ENCODE measurements around the gene E2F8.

Gene E2F8

GRCh38 chr11:19218216-19218615 is 22.5 kb downstream of the E2F8 start:
- no peak for DNase-seq

DNA sequence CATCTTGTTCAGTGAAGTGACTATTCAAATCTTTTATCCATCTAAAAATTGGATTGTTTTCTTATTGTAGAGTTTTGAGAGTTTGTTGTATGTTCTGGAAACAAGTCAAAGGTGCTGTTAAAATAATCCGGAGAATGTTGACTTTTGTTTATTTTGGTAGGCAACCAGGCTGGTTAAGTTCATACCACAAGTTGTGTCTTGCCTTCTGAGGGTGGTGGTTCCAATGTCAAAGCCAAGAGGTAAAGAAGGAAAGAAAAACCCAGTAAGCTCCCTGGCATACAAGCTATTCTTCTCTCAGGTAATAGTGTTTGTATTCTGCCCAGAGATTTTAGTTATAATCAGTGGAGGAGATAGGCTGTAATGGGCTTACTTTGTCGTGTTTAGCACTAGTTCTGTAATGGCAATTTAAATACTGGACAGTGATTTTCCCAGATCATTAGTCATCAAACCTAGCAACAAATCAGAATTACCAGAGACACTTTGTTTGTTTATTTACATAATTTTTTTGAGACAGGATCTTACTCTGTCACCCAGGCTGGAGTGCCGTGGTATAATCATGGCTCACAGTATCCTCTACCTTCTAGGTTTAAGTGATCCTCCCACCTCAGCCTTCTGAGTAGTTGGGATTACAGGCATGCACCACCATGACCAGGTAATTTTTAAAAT is 23.9 kb downstream of the E2F8 start:
- DNase-seq, result no peak

GRCh38 chr11:19216021-19216420 is 24.7 kb downstream of the E2F8 start:
- DNase-seq, result no peak

GRCh38 chr11:19209617-19210370 is 31.0 kb downstream of the E2F8 start:
- DNase-seq, result no peak

DNA sequence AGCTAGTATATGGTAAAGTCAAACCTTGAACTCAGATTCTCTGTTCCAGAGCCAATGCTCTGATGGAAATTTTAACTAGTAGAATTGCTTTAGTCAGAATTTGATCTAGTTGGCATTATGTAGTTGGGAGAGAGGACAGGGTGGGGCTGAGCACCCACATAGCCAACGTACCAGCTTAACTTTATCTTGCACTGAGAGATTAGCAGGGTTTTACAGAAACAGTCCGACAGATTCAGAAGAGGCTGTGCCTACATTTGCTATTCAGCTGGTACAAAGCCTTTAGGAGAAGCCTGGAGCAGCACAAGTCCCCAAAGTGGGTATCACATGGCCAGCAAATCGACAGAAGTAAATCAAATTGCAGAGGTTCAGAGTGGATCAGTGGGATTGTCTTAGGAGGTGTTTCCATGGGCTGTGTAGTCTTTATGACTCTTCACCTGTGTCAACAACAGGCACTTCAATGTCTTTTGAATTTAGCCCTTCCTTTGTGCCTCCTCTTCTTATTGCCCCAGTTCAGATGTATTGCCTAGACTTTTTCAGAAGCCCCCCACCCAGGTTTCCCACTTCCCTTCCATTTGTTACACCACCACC is 31.7 kb downstream of the E2F8 start:
- DNase-seq, result no peak

DNA sequence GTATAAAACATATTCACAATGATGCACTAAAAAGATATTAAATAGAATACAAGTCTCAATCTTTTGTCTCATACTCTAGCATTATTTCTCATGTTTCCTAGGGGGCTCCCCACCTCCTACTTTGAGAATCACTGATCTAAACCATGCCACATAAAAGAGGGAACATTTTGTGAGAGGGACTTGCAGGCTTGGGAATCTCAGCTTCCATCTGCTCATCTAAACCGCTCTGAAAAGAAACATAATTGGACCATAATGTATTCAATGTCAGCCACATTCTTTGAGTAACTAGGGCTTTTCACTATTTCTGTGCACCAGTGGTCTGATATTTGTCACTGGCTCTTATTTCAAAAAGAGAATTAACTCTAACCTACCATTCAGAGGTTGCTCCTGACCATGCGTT is 32.6 kb downstream of the E2F8 start:
- no peak for DNase-seq

DNA sequence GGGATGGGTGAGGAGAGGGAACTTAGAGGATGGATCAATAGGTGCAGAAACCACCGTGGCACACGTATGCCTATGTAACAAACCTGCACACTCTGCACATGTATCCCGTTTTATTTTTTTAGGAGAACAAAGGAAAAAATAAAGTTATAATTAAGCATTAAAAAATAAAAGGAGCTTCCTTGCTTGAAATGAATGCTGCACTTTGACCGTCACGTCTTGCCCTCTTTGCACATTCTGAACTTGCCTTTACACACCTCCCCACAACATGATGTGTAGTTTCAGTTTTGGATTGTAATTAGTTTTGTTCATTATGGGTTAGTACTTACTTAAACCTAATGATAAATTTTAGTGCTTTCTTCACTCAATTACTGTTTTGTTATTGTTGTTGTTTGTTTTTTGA is 35.9 kb downstream of the E2F8 start:
- no peak for DNase-seq

- no peak for DNase-seq
These were observed 38.8 kb downstream of the E2F8 start, which contains the start of gene CSRP3 for GRCh38 chr11:19201737-19202605. Gene CSRP3 (minus strand): TSS chr11:19201983. CDS start chr11:19192448, 9,535 bp downstream.

GRCh38 chr11:19200410-19201201 is 40.1 kb downstream of the E2F8 start:
- no peak for DNase-seq

- DNase-seq, result no peak
These were observed 41.0 kb downstream of the E2F8 start for GRCh38 chr11:19199771-19200170.

DNA sequence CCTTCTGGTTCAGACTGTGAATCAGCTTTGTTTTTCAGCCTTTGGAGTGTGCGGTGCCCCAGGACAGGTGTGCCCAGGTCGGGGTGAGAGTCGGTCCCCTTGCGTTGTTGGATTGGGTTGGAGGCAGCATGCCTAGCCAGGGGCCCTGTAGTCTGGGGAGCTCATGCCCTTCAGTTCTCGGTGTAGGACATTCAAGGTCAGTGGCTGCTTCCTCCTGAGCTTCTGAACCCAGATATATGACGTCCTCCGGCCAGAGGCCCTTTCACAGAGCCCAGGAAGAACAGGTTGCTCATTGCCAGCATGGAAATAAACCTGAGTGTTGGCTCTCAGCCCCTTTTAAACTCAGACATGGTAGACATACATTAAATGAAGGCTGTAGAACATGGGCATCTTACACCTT is 41.7 kb downstream of the E2F8 start:
- DNase-seq, result no peak

GRCh38 chr11:19196432-19196831 is 44.3 kb downstream of the E2F8 start:
- DNase-seq, result no peak

DNA sequence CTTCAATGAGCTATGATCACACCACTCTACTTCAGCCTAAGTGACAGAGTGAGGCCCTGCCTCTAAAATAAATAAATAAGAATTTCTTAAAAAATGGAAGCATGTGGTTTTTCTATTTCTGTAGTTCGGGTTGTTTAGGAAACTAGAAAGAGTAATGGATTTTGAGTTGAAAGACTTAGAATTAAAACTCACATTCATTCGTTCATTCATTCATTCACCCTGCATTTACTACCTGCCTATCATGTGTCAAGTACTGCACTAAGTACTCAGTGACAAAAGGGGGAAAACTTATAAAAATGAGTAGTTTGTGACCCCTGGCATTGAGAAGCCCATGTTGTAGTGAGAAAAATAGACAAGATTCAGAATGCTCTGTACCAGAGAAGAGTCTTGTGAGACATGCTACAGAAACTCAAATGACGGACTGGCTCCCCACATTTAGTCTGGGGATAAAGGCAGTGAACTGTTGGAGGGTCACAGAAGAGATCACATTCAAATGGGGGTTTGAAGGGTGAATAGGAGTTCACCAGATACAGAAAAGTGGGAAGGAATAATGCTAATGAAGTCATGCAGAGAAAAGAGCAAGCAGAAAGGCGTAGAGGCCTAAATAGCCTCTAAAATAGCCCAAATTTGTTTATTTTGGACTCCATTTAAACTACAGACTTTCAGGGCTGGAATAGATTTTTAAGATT is 46.0 kb downstream of the E2F8 start:
- no peak for DNase-seq

DNA sequence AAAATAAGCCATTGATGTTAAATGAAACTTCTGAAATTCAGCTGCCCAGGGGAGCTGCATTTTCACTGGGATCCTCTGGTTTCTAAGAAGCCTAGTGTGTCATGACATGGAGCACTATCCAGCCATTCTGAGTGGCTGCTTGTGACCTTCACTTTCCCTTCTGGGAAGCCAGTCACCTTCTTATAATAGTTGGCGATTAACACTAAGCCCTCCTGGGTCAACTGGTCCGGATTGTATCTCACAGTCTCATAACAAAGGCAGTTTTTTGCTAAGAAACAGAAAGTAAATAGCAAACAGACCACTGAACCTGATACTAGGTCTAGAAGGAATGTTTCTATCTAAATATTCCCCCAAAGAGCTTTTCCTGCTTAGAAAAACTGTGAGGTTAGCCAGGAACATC is 46.8 kb downstream of the E2F8 start:
- DNase-seq, result no peak

DNA sequence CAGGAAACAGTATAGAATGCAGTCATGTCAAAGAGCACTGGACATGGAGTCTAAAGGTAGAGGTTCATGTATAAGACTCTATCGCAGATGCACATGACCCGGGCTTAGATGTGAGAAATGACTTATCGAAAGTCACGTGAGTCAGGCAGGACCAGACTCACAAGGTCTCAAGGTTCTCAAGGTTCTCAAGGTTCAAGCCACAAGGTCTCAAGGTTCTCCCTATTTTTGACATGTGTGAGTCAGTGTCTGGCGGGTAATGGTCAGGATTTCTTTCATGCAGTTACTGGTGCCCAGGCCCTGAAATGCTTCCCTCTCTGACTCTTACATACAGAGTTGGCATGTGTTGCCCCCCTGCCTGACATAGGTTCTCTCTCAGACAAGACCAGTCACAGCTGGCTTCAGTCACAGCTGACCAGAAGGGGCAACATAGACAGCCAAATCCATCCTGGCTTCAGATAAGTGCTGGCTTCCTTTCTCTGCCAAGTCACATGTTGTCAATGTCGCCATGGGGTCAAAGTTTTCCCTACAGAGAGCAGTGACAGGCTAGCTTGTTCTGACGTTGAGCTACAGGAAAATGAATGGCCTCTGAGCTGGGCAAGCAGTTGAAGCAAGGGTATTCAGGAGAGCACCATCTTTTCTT is 49.1 kb downstream of the E2F8 start:
- DNase-seq, result no peak

DNA sequence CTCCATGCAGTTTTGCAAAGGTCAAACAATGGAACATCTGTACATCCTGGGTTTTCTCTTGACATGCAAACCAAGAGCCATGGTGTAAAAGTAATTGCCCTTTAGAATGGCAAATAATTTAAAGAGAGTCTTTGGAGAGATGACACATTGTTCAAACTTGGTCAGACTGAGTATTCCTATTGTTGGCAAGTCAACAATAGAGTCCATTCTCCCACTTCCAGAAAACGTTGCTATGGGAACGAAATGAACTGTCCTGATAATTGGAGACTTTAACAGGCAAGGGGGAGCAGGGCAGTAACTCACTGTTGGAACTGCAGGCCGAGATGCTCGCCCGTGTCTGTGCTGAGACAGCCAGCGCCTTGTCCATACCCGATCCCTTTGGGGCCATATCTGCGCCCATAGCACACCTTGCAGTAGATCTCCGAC is 52.9 kb downstream of the E2F8 start:
- no peak for DNase-seq

- no peak for DNase-seq
These were observed 53.5 kb downstream of the E2F8 start for GRCh38 chr11:19187114-19187832.

DNA sequence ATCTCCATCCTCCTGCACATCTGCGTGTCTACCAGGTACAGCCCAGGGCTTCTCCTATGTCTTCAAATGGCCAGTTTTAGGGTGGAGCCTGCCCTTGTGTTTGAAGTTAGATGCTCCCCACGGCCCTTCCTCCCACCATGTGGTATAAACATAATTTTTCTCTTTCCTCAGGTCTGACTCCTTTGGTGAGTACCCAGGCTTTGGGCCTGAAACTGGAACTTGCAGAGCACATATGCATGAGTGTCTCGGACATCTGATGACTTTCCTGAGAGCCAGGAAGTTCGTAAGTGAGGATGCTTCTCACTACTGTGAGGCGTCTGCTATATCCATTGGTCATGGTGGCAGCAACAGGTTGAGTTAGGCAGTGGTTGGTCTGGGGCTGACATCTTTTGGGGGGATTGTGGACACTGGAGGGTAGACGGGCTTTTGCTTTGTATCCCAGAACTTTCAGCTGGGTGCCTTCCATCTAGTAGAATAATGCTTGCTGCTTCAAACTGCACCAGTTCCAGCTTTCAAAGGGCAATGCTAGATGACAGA is 55.2 kb downstream of the E2F8 start:
- DNase-seq, result no peak

DNA sequence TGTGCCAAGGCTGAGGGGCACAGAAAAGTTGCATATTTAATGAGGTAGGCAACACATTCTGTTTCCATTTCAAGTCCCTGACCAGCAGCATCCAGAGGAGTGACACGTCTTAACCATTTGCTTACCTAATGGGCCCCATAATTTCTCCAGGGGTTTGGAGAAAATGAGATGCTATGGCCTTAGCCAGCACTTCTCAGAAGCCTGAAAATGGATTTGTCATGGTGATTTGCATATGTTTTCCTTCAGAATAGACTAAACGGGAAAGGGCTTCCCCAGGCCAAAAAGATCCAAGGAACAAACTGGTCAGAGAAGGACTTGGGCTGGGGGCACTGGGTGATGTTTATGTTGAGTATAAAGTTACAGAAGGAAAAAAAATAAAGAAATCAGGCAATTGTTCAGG is 55.7 kb downstream of the E2F8 start:
- DNase-seq, result no peak

- no peak for DNase-seq
These were observed 57.1 kb downstream of the E2F8 start for GRCh38 chr11:19183646-19184045.

All from activated T-cell treated with anti-CD3 and anti-CD28 coated beads for 4 hours (primary cell).